MM.1S (cell line): ENCODE results near the gene PLXDC2.

Experiments
- DNase-seq: peaks from one replicate; pipeline ENCODE4 v3.0.0-alpha.2; 2015
- H2AFZ ChIP-seq: fragments of 300-600 bp; sonication (generic); 2 replicates; pipeline ENCODE4 v1.6.0; 2016; ENCODE audit warnings: antibody characterized with exemption, low read length
- H3F3A ChIP-seq: fragments of 300-600 bp; sonication (generic); 2 replicates; pipeline ENCODE4 v1.6.1; 2016; ENCODE audit warnings: mild to moderate bottlenecking, antibody characterized with exemption, low read length, moderate library complexity, mixed read lengths; ENCODE audit not compliant: insufficient read depth
- H3K27ac ChIP-seq: fragments of 300-600 bp; sonication (generic); 2 replicates; pipeline ENCODE4 v1.5.1; 2016; ENCODE audit warnings: mild to moderate bottlenecking, low read length
- H3K27me3 ChIP-seq: fragments of 300-600 bp; sonication (generic); replicated peaks from 2 replicates; pipeline ENCODE4 v1.6.0; 2016; ENCODE audit warnings: low read length; ENCODE audit not compliant: insufficient read depth
- H3K36me3 ChIP-seq: fragments of 300-600 bp; sonication (generic); replicated peaks from 2 replicates; pipeline ENCODE4 v1.6.1; 2016; ENCODE audit warnings: mild to moderate bottlenecking, low read length, mixed read lengths; ENCODE audit not compliant: insufficient read depth
- H3K4me1 ChIP-seq: fragments of 300-600 bp; sonication (generic); 2 replicates; pipeline ENCODE4 v1.6.1; 2016; ENCODE audit warnings: low read length, mixed read lengths
- H3K4me2 ChIP-seq: fragments of 300-600 bp; sonication (generic); 2 replicates; pipeline ENCODE4 v1.6.0; 2016; ENCODE audit warnings: low read depth, low read length
- H3K4me3 ChIP-seq: fragments of 300-600 bp; sonication (generic); 2 replicates; pipeline ENCODE4 v1.5.1; 2016; ENCODE audit warnings: low read length, mixed read lengths
- H3K79me2 ChIP-seq: fragments of 300-600 bp; sonication (generic); 2 replicates; pipeline ENCODE4 v1.6.1; 2016; ENCODE audit warnings: mixed run types, low read length, mixed read lengths
- H3K9ac ChIP-seq: fragments of 300-600 bp; sonication (generic); 2 replicates; pipeline ENCODE4 v1.6.1; 2016; ENCODE audit warnings: low read length, mixed read lengths
- H3K9me2 ChIP-seq: fragments of 300-600 bp; sonication (generic); replicated peaks from 2 replicates; pipeline ENCODE4 v1.6.1; 2016; ENCODE audit warnings: mild to moderate bottlenecking, low read length, mixed read lengths; ENCODE audit not compliant: insufficient read depth
- H3K9me3 ChIP-seq: fragments of 300-600 bp; sonication (generic); replicated peaks from 2 replicates; pipeline ENCODE4 v1.6.1; 2016; ENCODE audit warnings: mild to moderate bottlenecking, low read length, mixed read lengths; ENCODE audit not compliant: insufficient read depth
- H4K20me1 ChIP-seq: fragments of 300-600 bp; sonication (generic); 2 replicates; pipeline ENCODE4 v1.6.1; 2016; ENCODE audit warnings: mild to moderate bottlenecking, low read length, moderate library complexity, mixed read lengths; ENCODE audit not compliant: insufficient read depth
- CTCF ChIP-seq: fragments of 300-600 bp; sonication (generic); IDR thresholded peaks from 2 replicates; pipeline ENCODE4 v1.5.1; 2016; ENCODE audit warnings: antibody characterized with exemption, low read length, mixed read lengths
- EZH2 ChIP-seq: fragments of 300-600 bp; sonication (generic); optimal IDR thresholded peaks from 2 replicates; pipeline ENCODE3; 2017; ENCODE audit warnings: low read depth, mild to moderate bottlenecking, antibody characterized with exemption, low read length, mixed read lengths
- EZH2phosphoT487 ChIP-seq: fragments of 300-600 bp; sonication (generic); IDR thresholded peaks from 2 replicates; pipeline ENCODE4 v1.6.1; 2018; ENCODE audit warnings: antibody characterized with exemption, low read length

The PLXDC2 gene

GRCh38 chr10:20302033-20302432 is 485.8 kb downstream of the PLXDC2 start:
- no peaks in the 10 kb centered on the region for H3K9me3 ChIP-seq
- no peak for TF ChIP-seq EZH2
- TF ChIP-seq CTCF = no peak
- no peak for TF ChIP-seq EZH2phosphoT487
- no peaks in the 10 kb centered on the region for H3K27me3 ChIP-seq
- no peak overlapping the region for H2AFZ ChIP-seq
- H3K79me2 ChIP-seq = no peaks in the 10 kb centered on the region
- H3K4me2 ChIP-seq = no peak overlapping the region
- no peaks in the 10 kb centered on the region for H3F3A ChIP-seq
- no peaks in the 10 kb centered on the region for H4K20me1 ChIP-seq
- no peak for DNase-seq
- no peaks in the 10 kb centered on the region for H3K4me1 ChIP-seq
- no peaks in the 10 kb centered on the region for H3K9me2 ChIP-seq
- H3K36me3 ChIP-seq = no peaks in the 10 kb centered on the region
- no peak overlapping the region for H3K27ac ChIP-seq
- no peak overlapping the region for H3K4me3 ChIP-seq
- H3K9ac ChIP-seq = no peak overlapping the region

DNA sequence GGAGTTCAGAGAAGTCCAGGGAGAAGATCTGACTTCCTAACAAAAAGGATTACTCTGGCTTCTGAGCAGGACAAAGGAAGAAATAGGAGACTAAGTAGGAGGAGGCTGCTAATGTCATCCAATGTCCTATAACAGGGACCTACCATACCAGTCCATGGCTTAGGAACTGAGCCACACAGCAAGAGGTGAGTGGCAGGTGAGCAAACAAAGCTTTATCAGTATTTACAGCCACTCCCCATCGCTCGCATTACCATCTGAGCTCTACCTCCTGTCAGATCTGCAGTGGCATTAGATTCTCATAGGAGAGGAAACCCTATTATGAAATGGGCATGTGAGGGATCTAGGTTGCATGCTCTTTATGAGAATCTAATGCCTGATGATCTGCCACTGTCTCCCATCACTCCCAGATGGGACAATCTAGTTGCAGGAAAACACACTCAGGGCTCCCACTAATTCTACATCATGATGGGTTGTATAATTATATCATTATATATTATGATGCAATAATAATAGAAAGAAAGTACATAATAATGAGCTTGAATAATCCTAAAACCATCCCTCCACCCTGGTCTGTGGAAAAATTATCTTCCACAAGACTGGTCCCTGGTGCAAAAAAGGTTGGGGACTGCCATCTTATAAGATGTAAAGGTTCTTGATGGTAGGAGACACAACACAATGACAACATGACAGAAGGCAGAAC is 487.4 kb downstream of the PLXDC2 start:
- no peak overlapping the region for H3K4me3 ChIP-seq
- no peaks in the 10 kb centered on the region for H3K9me3 ChIP-seq
- no peaks in the 10 kb centered on the region for H3K9me2 ChIP-seq
- no peaks in the 10 kb centered on the region for H3K79me2 ChIP-seq
- no peaks in the 10 kb centered on the region for H3F3A ChIP-seq
- no peak overlapping the region for H3K27ac ChIP-seq
- H3K9ac ChIP-seq = no peak overlapping the region
- no peak overlapping the region for H2AFZ ChIP-seq
- H3K27me3 ChIP-seq = no peaks in the 10 kb centered on the region
- no peaks in the 10 kb centered on the region for H4K20me1 ChIP-seq
- no peak for DNase-seq
- no peaks in the 10 kb centered on the region for H3K4me1 ChIP-seq
- TF ChIP-seq CTCF (no peak), EZH2 (no peak), EZH2phosphoT487 (no peak)
- H3K36me3 ChIP-seq = no peaks in the 10 kb centered on the region
- H3K4me2 ChIP-seq = no peak overlapping the region

DNA sequence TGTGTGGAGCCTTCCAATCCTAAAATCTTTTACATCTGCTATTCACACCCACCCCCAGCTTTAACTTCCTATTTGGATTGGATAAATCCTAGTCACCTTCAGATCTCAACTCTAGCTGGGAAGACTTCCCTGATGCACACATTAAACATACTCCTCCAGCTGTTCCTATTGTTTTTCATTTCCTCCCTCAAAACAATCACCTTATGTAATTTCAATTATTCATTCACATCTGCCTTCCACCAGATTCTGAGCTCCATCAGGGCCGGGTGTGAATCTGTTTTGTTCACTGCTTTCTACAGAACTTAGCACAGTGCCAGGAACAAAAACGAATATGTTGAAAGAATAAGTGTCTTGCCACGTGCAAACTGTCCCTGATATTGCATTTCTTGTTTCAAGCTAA is 497.4 kb downstream of the PLXDC2 start:
- no peaks in the 10 kb centered on the region for H4K20me1 ChIP-seq

More for the DNA sequence above, 497.4 kb downstream of the PLXDC2 start:
- Histone ChIP-seq H3K9me3 (no peaks in the 10 kb centered on the region), H3F3A (no peaks in the 10 kb centered on the region), H3K9me2 (no peaks in the 10 kb centered on the region), H2AFZ (no peak overlapping the region), H3K36me3 (no peaks in the 10 kb centered on the region), H3K4me3 (no peak overlapping the region), H3K4me1 (no peaks in the 10 kb centered on the region), H3K4me2 (no peak overlapping the region), H3K9ac (no peak overlapping the region), H3K79me2 (no peaks in the 10 kb centered on the region), H3K27ac (no peak overlapping the region), H3K27me3 (no peaks in the 10 kb centered on the region)
- no peak for DNase-seq
- no peak for TF ChIP-seq EZH2
- TF ChIP-seq EZH2phosphoT487 = no peak
- no peak for TF ChIP-seq CTCF
